ENCODE results near the gene FANCG. TPM values are rescaled to one million over a fixed set of nuclear protein-coding genes. Genes with fewer than 3 reads are reported as not detected.

FANCG gene
- 10 to 100 TPM in 2 of 3 donors, 1 to 10 TPM in 1; 9.5 to 15.0 (median 10.6) TPM for polyA plus RNA-seq

DNA sequence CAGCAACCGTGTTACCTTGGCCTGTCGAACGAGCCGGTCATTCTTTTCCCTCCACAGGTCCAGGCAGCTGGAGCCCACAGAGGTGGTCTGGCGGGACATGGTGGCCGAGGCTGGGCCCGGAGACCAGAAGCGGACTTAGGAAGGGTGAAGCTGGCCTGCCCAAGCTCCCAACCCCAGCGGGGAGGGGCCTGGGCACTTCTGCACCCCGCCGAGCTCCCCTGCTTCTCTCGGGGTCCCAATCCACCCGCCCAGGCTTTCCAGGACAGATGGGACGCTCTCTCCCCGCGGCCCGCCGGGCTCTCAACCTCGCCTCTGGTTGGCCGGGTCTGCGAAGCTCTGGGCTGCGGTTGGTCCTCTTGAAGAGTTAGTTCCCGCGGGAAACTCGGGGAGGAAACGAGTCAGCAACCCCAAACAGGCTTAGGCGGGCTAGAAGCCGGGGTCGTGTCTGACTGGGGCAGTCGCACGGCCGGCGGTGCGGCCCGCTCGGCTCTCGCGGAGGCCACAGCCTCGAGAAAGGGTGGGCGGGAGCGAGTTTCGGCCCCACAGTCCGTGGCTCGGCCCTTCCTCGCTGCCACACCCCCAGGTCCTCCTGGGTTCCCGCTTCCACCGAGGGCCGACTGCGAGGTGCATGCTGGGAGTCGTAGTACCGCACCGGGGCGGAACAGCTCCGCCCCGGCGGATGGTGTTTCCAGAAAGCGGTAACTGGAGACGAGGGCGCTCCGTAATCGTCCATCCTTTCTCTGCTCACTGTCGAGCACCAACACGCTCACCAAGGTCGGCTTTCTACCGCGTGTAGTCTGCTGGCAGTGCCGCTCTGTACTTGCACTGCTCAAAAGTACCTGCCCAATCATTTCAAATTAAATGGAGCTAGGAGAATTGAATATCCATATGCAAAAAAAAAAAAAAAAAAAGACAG is at the start of gene FANCG:
FANCG (minus strand) TSS at position 517 of the 916 bp plus-strand sequence; CDS start at position 99, 418 bp downstream.
- H3K9me3 Mint-ChIP-seq, result no peaks in the 10 kb centered on the region
- H3K4me1 Mint-ChIP-seq, result peaks cover 23 to 25% of the 10 kb centered on the region in 2 donors
- DNase-seq, result peak; percentile 71 to 73 (median 73)
- peaks cover 0 to 6% (median 4%) of the 10 kb centered on the region in 3 donors for H3K36me3 Mint-ChIP-seq
- peak within 1 kb of the TSS; percentile 83 to 92 (median 87) for H3K27ac Mint-ChIP-seq
- peak within 1 kb of the TSS; percentile 91 to 98 (median 93) for H3K4me3 Mint-ChIP-seq
- peaks cover 0 to 3% (median 2%) of the 10 kb centered on the region in 3 donors for H3K27me3 Mint-ChIP-seq (ENCODE audit: low read depth in 3 of 3)

DNA sequence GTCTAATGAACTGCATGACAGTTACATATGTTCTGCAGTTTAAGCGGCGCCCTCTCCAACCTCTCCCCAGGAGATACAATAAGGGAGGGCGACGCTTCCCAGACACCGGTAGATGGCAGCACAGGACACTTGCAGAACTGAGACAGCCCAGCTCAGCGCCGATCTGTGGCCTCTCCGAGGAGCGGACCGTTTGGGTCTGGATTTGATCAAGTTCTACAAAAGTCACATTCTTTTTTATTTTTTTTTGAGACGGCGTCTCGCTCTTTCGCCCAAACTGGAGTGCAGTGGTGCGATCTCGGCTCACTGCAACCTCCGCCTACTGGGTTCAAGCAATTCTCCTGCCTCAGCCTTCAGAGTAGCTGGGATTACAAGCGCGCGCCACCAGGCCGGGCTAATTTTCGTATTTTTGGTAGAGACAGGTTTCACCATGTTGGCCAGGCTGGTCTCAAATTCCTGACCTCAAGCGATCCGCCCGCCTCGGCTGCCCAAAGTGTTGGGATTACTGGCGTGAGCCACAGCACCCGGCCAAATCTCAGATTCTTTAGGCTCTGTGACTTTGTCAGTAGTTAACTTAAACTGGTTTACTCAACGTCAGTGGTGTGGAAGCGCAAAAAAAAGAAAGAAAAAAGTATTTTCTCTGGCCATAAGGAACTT is 37.3 kb upstream of the FANCG start:
- peaks cover 42 to 46% of the 10 kb centered on the region in 2 donors for H3K4me1 Mint-ChIP-seq
- H3K36me3 Mint-ChIP-seq, result no peaks in the 10 kb centered on the region
- no peaks in the 10 kb centered on the region for H3K9me3 Mint-ChIP-seq

DNA sequence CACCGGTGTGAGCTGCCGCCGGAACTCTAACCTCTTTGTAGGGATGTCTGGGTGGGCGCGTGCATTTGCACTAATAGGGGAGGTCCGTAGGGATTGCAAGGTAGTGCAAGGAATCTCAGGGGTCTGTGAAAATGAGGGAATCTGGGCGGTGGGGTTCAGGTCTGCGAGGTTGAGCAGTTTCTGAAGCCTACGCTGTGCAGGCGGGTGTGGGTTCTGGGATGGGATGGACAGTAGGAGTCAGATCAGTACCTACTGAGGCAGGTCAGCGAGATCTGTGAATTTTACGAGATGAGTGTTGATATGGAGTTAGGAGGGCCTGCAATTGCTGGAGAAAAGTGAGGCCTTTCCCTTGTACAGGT is 36.8 kb upstream of the FANCG start:
- DNase-seq, result no peak
- Mint-ChIP-seq H3K36me3 (no peaks in the 10 kb centered on the region), H3K4me3 (peak overlapping the region; percentile 89 to 99 (median 95)), H3K27me3 (ENCODE audit: low read depth in 3 of 3) (peaks cover 0 to 15% (median 5%) of the 10 kb centered on the region in 3 donors), H3K27ac (peak overlapping the region; percentile 87 to 99 (median 96)), H3K4me1 (peaks cover 47 to 51% of the 10 kb centered on the region in 2 donors), H3K9me3 (no peaks in the 10 kb centered on the region)

More for the DNA sequence above, 37.3 kb upstream of the FANCG start:
- H3K27ac Mint-ChIP-seq, result peak overlapping the region; percentile 87 to 99 (median 96)
- H3K4me3 Mint-ChIP-seq, result peak overlapping the region; percentile 89 to 99 (median 95)
- peak; percentile 84 to 86 (median 84) for DNase-seq
- H3K27me3 Mint-ChIP-seq (ENCODE audit: low read depth in 3 of 3), result peaks cover 0 to 14% (median 5%) of the 10 kb centered on the region in 3 donors

DNA sequence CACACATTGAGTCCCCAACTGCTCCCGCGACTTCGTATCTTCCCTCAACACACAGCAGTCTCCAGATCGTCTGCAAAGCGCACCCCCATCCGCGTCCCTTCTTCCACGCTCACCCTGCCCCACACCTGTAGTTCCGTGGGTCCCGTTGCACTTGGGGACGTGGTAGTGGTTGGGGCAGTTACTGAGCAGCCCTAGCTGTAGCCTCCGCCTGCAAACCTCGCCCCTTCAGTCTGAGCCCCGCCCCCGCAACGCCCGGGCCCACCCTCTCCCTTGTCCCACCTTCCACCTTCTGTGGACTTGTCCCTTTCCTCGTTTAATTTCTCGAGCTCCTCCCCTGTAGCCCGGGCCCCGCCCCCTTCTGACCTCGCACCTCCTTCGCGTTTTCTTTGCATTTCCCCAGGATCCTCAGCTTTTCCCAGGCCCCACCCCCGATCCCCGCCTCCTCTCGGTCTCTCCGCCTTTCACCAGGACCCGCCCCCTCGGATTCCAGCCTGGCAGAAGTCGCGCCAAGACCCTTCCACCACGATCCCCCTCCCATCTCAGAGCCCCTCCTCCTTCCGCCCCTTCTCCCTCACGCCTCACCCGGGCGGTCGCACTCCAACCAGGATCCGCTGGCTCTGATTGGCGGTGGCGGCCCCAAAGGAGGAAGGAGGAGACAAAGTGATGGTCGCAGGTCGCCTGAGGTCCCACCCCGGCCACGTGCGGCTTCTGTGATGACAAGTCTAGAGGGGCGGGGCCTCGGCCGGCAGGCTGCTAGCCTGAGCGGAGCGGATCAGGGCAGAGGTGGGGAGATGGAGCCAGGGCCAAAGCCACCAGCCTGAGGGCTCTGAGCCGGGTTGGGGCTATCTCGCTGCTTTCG is 36.2 kb upstream of the FANCG start, which contains the start of gene ATOSB:
ATOSB (minus strand) TSS at position 183 of the 859 bp plus-strand sequence. CDS start 7,588 bp downstream, outside the sequence.
- Mint-ChIP-seq H3K27ac (peak within 1 kb of the TSS; percentile 87 to 99 (median 96)), H3K4me1 (peaks cover 50 to 57% of the 10 kb centered on the region in 2 donors), H3K27me3 (ENCODE audit: low read depth in 3 of 3) (peaks cover 0 to 15% (median 5%) of the 10 kb centered on the region in 3 donors), H3K9me3 (no peaks in the 10 kb centered on the region), H3K36me3 (no peaks in the 10 kb centered on the region), H3K4me3 (peak within 1 kb of the TSS; percentile 89 to 99 (median 95))
- DNase-seq, result peak; percentile 93

DNA sequence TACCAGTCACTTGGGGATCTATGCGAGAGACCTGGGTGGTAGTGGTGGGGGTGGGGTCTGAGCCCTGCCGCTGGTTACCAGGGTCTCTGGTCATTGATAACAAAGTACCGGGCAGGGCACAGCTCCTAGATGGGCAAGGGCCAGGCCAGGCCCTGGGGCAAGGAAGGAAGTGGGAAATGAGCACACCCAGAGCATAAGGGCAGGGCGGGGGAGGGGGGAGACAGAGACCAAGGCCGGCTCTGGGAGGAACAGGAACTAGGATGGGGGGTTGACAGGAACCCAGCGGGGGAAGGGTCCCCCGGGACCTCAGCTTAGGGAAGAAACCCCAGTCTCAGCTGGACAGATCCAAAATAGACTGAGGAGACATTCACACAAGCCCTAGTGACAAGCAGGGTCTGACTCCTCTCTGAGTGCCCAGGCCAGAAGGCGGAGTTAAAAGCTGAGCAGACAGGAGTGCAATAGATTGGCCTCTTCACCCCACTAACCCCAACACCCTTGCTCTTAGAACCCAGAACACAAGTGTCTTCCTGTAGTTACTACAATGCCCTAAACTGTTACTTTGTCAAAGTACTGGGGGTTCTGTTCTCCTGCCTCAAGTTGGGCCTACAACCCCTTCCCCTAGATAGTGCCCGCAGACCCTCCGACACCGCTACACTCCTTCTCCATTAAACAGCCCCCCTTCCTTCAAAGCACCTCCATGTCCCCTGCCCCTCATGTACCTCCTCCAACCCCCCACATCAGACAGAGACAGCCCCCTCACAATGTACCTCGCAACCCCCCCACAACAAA is 35.3 kb upstream of the FANCG start:
- peak; percentile 32 to 46 (median 46) for DNase-seq
- Mint-ChIP-seq H3K27ac (peak overlapping the region; percentile 87 to 99 (median 96)), H3K4me1 (peaks cover 58 to 66% of the 10 kb centered on the region in 2 donors)

DNA sequence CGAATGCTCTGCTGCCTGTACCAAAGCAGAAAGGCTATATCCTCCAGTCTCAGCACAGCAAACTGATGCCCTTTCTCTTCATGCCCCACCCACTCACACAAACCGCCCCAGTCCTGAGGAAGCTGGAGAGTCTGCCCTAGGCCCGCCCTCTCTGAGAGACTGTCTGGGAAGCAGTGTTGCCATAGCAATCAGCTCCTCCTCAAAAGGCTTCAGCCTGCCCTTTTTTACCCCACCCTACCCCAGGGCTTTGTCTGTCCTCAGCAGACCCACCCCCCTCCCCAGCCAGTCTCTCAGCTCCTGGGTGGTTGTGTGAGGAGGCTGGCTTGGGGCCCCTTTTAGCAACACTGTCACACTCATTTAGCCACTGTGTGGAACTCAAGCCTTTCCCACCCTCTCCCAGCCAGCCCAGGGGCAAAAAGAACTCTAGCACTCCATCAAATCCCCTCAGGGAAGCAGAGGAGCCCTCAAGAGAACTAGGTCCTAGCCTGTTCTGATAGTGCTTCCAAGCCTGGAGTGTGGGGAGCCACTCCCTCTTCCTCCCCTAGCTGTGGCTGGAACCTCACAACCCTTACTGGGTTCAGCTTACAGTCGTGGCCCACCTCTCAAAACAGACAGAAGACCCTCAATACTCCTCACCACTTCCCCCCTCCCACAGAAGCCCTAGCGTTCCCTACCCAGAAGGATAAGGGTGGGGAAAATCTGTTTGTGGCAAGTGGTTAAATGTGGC is 34.5 kb upstream of the FANCG start:
- H3K27ac Mint-ChIP-seq, result peak overlapping the region; percentile 87 to 99 (median 96)
- peak; percentile 50 to 61 (median 59) for DNase-seq
- peak overlapping the region; percentile 89 to 99 (median 95) for H3K4me3 Mint-ChIP-seq
- peaks cover 0 to 13% (median 7%) of the 10 kb centered on the region in 3 donors for H3K27me3 Mint-ChIP-seq (ENCODE audit: low read depth in 3 of 3)
- no peaks in the 10 kb centered on the region for H3K9me3 Mint-ChIP-seq
- H3K4me1 Mint-ChIP-seq, result peaks cover 64 to 74% of the 10 kb centered on the region in 2 donors
- H3K36me3 Mint-ChIP-seq, result no peaks in the 10 kb centered on the region

More for the DNA sequence above, 35.3 kb upstream of the FANCG start:
- peaks cover 0 to 14% (median 7%) of the 10 kb centered on the region in 3 donors for H3K27me3 Mint-ChIP-seq (ENCODE audit: low read depth in 3 of 3)
- H3K4me3 Mint-ChIP-seq, result peak overlapping the region; percentile 89 to 99 (median 95)
- H3K36me3 Mint-ChIP-seq, result no peaks in the 10 kb centered on the region
- no peaks in the 10 kb centered on the region for H3K9me3 Mint-ChIP-seq

DNA sequence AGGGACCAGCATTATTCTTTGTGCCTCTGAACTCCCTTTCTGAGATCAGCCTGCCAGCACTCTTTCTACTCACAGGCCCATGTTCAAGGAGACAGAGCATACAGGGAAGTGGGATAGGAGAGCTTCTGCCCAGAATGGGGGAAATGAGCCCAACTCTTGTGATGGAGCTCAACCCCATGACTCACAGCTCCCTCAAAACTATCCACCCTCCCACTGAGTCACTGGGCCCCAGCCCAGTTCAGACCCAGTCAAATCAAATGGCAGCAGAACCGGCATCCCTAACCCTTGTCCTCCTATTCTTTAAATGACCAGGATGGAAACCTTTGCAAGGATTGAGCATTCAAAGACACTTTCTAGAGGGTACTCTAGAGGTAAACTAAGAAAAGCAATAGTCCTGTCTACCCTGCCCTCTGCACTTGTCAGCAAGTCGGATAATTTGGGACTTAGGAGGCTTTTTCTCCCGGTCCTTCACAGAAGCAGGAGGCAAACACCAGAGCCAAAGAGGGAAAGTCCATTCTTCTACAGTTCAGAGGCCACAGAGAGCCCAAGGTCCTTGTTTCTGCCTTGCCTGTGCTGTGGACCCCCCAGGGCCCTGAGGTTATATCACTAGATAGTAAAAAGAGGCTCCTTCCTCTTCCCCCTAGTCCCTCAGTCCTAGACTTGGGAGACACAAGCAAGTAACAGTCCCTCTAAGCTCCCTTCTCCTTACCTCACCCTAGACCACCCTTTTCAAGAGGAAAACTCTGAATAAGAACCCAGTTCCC is 32.7 kb upstream of the FANCG start:
- peaks cover 0 to 3% (median 0%) of the 10 kb centered on the region in 3 donors for H3K36me3 Mint-ChIP-seq
- no peaks in the 10 kb centered on the region for H3K9me3 Mint-ChIP-seq
- H3K4me1 Mint-ChIP-seq, result peaks cover 71 to 82% of the 10 kb centered on the region in 2 donors
- H3K4me3 Mint-ChIP-seq, result peak overlapping the region; percentile 61 to 86 (median 80)
- H3K27me3 Mint-ChIP-seq (ENCODE audit: low read depth in 3 of 3), result peaks cover 0 to 13% (median 7%) of the 10 kb centered on the region in 3 donors
- no peak for DNase-seq
- peak overlapping the region; percentile 83 to 95 (median 88) for H3K27ac Mint-ChIP-seq

DNA sequence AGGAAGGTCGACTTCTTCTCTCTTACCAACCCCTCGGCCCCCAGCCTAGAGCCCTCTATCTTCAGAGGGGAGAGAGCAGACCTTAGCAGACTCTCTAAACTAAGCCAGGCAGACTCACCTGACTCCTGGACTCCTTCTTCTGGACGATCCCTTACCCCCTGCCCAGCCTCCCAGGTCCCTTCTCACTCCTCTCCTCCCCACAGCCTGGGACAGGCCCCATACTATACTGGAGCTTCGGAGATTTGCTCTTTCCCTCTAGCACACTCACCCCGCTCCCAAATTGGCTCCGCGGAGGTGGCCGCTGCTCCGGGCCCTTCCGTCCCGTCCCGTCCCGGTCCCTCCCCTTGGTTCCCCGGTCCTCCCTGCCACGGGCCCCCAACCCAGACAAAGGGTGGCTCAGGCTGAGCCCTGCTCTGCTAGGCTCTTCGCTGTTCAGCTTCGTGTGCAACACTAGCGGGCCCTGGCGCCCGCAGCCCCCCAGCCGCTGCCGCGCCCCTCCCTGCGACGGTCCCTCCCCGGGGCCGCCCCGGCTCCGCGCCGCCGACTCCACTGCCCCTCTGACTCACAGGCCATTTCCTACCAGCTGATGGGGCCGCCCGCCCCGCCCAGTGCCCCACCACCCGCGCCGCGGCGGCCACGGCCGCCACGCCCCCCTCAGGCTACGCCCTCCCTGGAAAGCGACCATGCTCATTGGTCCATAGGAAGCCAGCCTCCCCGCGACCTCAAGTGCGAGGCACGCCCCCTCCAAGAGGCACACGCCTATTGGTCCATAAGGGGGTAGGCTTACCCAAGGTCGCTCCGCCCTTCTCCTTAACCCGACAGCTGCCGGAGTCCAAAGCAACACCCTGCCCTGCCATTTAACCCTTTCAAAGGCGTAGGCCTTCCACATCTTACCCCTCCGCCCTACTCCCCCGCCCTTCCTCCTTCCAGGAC is 31.5 kb upstream of the FANCG start:
- H3K9me3 Mint-ChIP-seq, result no peaks in the 10 kb centered on the region
- H3K4me1 Mint-ChIP-seq, result peaks cover 63 to 76% of the 10 kb centered on the region in 2 donors
- peak overlapping the region; percentile 84 to 95 (median 89) for H3K27ac Mint-ChIP-seq

DNA sequence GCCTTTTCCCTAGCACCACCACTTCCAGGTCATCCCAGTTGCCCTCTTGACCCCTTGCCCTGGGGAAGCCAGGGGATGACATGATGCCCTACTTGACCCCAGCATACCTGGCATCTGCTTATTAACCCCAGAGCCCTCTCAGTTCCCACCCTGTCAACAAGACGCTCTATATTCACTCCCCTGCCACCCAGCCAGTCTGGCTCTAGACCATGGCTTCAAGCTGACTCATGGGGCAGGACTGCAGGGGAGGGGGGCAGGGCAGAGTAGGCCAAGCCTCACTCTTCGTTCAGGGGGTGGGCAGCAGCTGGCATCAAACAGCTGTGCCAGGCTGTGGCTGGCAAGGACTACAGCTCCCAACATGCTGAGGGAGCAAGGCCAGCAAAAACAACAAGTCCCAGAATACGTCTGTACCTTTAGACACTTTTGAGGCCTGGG is 30.6 kb upstream of the FANCG start:
- H3K27ac Mint-ChIP-seq, result peak overlapping the region; percentile 84 to 95 (median 89)
- peaks cover 58 to 67% of the 10 kb centered on the region in 2 donors for H3K4me1 Mint-ChIP-seq
- peaks cover 0 to 10% (median 5%) of the 10 kb centered on the region in 3 donors for H3K27me3 Mint-ChIP-seq (ENCODE audit: low read depth in 3 of 3)

More for the DNA sequence above, 31.5 kb upstream of the FANCG start:
- peak; percentile 92 to 95 (median 92) for DNase-seq
- H3K36me3 Mint-ChIP-seq, result peaks cover 0 to 3% (median 0%) of the 10 kb centered on the region in 3 donors
- peaks cover 0 to 12% (median 5%) of the 10 kb centered on the region in 3 donors for H3K27me3 Mint-ChIP-seq (ENCODE audit: low read depth in 3 of 3)
- H3K4me3 Mint-ChIP-seq, result peak overlapping the region; percentile 61 to 86 (median 80)

DNA sequence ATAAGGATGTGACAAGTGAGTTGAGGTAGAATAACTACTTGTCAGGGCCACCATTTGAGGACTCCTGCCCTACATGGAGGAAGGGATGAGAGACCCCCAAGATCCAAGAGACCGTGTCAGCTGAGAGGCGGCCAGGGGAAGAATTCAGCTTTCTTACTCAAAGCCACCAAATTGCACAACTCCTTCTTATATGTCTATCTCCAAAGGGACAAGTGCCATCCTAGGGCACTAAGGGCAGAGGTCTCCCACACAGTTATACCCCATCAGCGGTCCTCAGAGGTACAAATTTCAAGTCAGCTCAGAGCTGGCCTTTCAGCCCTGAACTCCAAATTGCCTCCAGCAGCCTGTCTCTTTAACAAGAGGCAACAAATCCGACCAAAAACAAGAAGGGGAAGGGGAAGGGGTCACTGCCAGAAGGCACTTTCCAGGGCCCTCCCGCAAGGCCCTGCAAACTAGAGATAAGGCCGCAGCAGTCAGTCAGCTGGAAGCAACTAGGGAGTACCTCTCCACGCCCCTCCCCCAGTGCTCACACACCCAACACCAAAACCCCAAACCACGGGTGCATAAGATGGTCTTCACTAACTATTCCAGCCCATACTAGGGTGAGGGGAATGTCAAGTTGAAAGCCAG is 29.3 kb upstream of the FANCG start:
- peak overlapping the region in 5 of 6 donors; percentile 19 to 76 (median 65) for H3K27ac Mint-ChIP-seq
- no peaks in the 10 kb centered on the region for H3K9me3 Mint-ChIP-seq
- DNase-seq, result no peak
- peak overlapping the region in 1 of 5 donors; percentile 33 for H3K4me3 Mint-ChIP-seq
- H3K36me3 Mint-ChIP-seq, result peaks cover 0 to 16% (median 3%) of the 10 kb centered on the region in 3 donors
- peaks cover 0 to 4% (median 2%) of the 10 kb centered on the region in 3 donors for H3K27me3 Mint-ChIP-seq (ENCODE audit: low read depth in 3 of 3)
- H3K4me1 Mint-ChIP-seq, result peaks cover 45 to 54% of the 10 kb centered on the region in 2 donors

More for the DNA sequence above, 30.6 kb upstream of the FANCG start:
- Mint-ChIP-seq H3K9me3 (no peaks in the 10 kb centered on the region), H3K4me3 (peak overlapping the region; percentile 61 to 86 (median 80)), H3K36me3 (peaks cover 0 to 12% (median 0%) of the 10 kb centered on the region in 3 donors)
- no peak for DNase-seq
